HG02981 (cell line): ENCODE data around the gene ZNF385D.

Experiments
- ATAC-seq: cut with Tn5 transposase; IDR thresholded peaks from one replicate; pipeline ENCODE4 v1.9.1; 2021; ENCODE audit warnings: mild to moderate bottlenecking, moderate library complexity; ENCODE audit not compliant: unreplicated experiment

Gene ZNF385D

DNA sequence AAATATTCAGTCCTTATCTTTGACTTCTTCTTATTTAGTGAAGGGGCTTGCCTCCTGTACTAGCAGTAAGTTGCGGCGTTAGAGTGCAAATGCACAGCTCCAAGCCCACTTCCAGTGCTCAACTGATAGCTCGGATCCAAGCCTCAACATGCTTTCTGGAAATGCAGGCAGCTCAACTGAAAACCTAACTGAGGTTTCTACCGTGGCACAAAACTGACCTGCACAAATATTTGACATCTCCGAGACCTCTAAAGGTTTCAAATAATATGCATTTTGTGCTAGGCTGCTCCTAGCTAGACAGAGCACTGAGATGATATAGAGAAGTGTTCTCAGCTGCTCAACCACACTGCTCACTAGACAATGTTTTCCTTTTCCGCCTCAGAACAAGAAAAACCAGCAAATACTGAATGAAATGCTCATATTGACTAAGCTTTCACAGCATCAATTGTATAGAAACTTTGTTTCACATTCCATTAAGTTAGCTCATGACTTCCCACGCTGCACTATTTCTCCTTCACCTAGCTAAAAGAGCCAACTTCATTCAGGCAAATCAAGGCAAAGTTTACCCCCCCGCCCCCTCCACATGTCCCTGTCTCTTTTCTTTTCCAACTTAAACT, 822 bp downstream of the ZNF385D start:
- ATAC-seq, result no peak

DNA sequence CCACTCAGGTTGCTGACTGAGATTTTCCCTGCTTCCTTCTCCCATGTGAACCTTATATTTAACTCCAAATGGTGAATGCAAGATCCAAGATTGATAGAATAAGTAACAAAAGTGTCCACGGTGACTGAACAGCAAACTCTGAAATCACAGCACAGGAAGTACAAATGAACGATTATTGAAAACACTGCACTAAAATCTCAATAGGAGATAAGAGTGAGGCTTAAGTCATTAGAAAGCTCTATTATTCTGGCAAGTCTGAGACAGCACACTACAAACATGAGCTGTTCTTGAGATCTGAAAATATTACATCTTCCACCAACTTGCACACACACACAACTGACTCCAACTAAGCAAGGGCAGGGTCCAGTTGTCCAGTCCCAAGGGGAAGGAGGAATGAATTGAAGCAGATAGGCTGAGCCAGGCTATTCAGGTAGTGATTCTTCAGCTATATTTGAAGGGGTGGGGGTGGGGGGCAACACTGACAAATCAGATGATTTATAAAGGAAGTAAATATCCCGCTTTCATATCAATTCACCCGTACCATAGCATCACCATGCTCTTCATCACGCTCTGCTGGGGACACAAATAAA, 2.9 kb downstream of the ZNF385D start:
- no peak for ATAC-seq

DNA sequence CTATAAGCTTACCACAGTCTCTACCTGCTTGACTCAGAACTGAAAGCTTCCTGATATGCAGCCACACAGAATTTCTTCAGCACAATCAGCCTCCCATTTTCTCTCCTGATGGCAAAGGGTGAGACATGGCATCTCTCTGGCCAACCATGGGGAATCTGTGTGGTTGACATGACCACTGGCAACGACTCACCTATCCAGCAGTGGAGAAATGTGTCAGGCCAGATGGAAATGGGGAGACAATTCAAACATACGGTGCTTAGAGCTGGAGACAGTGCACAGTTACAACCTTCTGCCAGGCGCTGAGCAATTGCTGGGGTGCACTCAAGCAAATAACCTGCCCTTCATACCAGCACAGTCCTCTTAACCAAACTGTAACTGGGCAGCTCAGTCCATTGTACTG, 3.6 kb downstream of the ZNF385D start:
- no peak for ATAC-seq

DNA sequence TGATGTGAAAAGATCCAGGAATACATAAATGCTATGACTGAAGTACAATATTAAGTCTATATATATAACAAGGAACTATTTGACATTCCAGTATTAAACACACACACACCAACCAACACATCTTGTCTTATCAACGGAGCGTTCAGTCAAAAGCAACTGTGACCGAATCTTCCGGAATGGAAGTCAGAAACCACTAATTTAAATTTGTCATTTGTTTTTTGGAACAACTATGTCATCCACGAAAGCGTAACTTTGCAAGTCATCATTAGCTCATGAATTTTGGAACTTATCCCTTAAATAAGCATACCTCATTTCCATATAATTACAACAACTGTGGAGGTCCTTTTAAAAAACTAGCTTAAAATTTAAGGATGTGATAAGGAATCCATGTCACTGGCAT, 5.0 kb downstream of the ZNF385D start:
- ATAC-seq, result no peak

DNA sequence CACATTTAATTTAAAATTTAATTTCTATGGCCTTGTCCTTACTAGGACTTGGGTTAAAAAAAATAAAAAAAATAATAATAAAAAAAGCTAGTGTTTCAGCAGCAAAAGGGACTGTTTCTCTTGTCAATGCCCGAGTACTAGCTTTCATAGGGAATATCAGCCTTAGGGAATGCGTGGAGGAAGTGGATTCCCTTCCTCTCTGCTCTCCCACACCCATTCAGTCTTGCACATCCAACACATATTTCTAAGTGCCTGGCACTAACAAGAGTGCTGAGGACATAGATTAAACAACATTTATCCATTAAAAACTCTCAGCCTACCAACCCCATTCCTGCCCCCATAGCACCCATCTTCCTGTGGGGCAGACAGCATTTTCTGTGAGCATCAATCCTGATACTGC, 6.2 kb downstream of the ZNF385D start:
- ATAC-seq, result no peak

DNA sequence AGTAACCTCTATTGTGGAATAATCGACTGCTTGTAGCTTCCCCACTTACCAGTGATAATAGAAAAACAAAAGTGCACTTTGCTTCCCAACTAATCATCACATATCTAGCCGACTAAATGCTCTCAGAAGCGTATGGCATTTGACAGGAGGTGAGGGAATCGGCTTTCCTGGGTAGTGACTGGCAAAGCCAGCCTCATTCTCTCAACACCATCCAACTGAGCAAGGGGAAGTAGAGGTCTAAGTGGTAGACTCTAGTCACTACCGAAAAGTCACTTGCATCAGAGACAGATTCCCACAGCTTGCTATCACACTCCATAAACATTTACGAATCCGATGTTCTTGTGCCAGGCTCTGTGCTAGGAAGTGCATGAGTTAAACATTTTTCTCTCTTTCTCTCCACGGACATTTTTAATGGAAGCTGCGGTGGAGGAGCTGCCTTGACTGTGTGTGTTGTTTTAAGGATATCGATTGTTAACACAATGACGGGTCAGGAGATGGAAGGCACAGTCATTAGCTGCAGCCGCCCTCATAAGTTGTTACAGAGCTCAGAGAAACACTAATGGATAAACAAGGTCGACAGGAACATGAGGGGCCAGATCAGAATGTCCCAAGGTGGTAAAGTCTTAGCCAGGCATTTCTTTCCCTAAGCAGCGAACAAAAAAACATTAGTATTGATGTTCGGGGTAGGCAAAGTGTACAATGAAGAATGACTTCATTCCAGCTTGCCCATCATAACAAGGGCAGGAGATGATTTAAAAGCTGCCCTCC, 11.9 kb downstream of the ZNF385D start:
- ATAC-seq, result no peak

DNA sequence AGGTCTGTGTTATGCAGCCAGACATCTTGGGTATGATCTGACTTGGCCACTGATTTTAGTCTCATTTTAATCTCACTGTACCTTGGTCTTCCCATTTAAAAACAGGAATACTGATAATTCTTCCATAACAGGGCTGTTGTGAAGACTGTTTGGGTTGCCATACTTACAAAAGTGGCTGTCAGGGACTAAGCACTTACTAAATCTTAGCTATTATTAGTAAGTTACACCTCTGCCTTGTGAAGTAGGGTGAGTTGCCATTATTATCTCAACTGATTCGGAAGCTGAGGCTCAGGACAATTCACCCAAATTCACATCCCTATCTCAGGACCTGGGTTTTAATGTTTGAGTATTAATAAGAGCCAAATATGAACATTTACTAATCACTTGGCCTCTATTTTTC, 12.7 kb downstream of the ZNF385D start:
- no peak for ATAC-seq

DNA sequence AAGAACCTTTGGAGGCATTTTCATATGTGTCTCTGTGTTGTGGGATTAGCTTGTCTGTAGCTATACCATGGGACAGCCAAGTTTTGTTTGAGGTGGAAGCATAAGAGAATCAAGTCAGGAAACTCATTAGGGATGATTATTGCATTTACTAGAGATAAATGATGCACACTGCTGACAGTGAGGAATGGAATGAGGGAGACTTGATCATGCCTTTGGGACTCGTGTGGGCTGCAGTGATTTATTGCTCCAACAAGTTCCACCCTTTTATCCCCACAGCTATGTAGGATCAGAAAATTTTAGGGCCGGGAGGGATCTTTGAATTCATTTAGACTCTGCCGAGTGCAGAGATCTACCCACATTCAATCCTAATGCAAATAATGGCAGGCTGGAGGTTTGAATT, 16.3 kb downstream of the ZNF385D start:
- no peak for ATAC-seq

DNA sequence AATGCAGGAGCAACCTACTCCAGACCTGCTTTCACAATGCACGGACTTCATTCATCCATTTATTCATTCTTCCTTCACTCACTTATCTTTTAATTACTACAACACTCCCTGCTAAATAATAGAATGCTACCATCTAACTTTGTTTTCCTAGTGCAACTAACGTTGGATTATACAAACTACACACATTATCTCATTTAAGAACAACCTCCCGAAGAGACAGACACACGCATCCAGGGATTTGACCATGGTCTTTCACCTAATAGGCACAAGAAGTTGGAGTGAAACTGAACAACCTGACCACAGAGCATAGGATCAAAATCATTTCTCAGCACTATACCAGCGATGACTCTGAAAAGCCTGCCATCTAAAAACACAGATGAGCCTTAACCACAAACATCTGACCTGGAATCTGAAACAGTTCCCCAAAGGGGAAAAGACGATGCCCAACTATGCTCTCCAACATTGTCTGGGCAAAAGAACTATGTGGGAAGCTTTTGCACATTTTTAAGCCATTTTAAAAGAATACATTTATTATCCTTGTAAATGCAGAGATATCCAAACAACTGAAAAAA, 21.0 kb downstream of the ZNF385D start:
- ATAC-seq, result no peak

DNA sequence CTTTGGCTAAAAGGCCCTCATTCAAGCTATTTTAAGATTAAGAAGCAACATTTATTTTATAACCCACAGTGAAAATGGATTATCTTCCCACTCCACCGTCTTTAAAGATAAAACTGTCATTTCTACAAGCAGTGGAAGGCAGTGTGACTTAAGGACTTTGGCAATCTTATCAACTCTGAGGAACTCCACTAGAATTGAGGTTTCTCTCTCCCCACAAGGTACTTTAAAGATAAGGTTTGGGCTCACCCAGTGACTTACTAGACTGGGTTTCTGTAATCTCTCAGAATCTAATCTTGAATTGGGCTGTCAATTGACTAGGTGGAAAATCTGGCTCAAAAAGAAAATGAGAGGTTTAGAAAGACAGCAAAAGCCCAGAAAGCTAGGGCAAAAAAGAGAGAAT, 21.7 kb downstream of the ZNF385D start:
- no peak for ATAC-seq

DNA sequence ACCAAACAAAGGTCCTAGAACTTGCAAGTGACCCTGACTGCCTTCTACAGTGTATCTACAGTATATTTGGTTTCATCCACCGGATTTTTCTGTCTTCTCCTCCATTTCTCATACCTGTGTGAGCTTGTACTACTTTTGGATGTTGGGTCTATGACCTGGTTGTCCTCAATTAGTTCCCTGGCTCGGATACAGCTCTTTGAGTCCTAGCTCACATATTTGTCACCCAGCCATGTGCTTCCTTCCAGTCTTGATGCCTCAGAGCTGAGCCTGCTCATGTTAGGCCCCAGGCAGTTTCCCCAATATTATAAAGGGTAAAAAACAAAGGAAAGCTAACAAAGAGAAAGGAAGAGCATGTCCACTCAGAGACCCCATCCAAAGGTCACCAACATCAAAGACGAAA, 28.2 kb downstream of the ZNF385D start:
- no peak for ATAC-seq

DNA sequence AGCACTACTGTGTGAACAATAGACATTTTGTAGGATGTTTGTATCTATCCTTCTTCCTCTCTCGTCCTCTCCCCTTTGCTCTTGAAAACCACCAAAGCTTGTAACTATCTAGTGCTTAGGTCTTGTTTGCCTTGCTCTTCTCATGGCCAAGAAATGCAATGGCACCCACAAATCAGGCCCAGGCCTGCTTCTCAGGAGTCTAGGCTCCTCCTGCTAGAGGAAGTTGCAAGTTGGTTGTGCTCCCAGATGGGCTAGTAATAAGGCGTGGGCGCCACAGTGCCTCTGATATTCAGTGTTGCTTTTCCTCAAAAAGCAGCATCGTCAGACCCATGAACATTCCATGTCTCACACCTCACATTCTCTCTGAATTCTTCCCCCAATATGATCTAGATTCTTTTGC, 28.7 kb downstream of the ZNF385D start:
- no peak for ATAC-seq

DNA sequence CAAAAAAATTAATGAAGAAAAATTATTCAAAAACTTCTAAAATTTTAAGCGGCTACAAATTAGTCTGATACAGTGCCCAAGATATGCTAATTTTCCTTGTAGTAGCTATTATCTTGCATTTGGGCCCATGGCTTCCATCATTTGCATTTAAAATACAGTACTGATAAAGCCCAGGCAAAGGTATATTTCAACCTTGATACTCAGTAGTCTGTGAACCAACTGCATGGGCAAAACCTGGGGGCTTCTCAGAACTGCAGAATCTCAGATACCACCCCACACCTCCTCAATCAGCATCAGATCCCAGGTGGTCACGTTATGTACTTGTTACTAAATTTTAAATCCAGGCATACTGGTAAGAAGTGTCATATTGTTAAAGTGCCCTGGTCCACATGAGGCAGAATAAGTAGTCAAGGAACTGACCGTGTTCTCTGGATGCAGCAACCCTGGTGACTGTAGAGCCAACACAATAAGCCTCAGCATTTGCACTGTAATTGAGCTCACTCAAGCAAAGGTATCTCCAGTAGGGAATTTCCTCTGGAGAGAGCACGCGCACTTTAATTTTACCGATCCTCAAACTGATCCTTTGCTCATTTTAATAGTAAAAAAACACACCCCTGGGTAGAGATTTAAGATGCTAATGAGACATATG, 31.9 kb downstream of the ZNF385D start:
- ATAC-seq, result no peak

DNA sequence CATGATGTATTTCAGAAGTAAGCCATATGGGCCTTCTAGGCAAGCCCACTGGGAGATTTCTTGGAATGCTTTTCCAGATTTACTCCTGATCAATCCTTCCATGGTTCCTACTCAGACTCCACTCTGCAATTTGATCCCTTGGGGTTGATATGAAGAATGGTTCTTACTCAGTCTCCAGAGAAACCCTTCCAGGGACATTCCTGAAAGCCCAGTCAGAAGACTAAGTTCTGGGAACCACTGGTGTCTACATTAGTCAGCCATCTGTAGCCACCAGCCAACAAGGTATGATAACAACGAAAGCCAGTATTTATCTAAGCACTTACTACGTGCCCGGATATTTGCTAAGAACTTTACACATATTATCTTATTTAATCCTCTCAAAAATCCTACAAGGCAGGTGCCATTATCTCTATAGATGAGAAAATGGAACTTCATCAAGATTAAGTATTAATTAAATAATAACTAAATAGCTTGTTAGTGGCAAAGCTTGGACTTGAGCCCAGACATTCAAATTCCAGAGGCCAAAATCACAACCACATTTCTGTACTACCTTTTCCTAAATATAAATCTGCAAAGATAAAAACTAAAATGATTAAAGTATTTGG, 32.7 kb downstream of the ZNF385D start:
- ATAC-seq, result no peak

DNA sequence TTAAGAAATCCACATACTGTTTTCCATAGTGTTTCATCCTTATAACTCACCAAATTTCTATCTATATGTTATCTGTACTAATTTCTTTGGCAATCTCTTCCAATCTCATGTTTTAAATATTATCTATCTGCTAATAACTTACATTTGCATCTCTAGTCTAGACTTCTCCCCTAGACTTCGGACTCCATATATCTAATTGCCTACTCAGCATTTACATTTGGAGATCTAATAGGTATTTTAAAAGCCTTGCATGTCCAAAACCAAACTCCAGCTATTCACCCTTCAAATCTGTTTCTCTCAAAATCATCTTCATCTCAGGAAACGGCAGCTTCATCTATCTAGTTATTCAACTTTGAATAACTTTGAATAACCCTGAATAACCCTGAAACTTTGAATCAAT, 35.3 kb downstream of the ZNF385D start:
- ATAC-seq, result no peak

DNA sequence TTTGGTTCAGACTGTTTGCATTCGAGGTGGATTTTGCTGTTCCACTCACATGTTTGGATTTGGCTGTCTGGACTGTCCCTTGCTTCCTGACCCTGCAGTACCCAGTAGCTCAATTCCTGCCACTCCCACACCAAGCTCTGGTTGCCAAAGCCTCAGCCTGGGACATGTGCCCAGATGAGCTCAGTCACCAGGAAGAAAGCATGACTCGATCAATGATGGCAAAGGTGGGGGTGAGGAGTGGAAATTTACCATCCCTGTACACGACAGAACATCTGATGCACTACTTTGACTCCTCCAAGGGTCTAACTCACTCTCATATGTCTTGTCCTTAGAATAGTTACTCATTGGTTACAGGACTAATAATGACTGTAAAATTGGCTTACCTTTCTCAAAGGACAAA, 45.2 kb downstream of the ZNF385D start:
- ATAC-seq, result no peak

DNA sequence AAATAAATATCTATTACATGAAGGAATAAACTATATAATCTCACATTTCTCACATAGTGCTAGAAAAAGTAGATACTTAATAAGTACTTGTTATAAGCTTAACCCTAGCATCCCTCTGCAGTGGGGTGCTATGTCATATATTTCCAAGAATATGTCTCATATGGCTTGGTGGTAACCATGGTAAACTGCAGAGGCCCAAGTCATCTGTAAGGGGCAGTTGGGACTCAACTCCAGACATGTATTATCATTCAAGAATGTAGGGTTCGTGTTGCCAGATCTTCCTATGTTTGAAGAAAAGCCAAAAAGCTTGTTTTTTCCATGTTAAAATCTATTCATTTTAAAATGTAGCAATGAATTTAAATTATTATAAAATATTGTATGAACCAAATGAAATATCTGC, 46.2 kb downstream of the ZNF385D start:
- ATAC-seq, result no peak

DNA sequence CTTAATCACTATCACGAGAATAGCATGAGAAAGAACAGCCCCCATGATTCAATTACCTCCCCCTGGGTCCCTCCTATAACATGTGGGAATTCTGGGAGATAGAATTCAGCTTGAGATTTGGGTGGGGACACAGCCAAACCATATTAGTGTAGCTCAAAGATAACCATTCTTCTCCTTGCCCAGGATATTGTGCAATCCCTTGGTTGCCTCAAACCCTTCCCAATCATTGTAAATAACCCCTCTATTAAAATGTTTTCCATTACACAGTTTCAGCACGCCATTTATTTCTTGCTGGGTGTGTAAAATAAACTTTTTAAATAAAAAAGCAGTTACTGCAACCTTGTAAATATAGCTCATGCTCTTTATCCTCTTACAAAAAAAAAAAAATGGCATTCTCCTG, 47.7 kb downstream of the ZNF385D start:
- ATAC-seq, result no peak

DNA sequence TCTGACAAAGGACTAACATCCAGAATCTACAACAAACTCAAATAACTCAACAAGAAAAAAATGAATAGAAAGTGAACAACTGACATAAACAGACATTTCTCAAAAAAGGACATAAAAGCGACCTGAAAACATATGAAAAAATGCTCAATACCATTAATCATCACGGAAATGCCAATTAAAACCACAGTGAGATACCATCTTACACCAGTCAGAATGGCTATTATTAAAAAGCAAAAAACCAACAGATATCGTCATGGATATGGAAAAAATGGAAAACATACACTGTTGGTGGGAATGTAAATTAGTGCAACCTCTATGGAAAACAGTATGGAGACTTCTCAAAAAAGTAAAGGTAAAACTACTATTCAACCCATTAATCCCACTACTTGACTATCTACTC, 53.3 kb downstream of the ZNF385D start:
- ATAC-seq, result no peak

DNA sequence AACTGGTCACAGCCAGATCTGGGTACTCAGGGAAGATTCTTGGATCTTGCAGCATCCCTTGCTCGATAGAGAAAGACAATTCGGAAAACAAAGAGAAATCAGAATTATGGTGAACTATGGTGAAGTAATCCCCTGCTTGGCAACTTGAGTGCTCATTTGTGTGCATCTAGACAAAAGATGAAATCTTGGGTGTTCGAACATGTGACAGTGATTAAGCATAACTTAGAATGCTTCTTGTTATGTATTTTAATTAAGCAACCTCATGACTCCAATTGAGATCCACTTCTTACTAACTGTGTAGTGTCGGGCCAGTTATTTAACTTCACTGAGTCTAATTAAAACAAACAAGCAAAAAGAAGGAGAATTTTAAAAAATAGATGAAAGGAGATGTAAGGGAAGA, 56.5 kb downstream of the ZNF385D start:
- ATAC-seq, result no peak

DNA sequence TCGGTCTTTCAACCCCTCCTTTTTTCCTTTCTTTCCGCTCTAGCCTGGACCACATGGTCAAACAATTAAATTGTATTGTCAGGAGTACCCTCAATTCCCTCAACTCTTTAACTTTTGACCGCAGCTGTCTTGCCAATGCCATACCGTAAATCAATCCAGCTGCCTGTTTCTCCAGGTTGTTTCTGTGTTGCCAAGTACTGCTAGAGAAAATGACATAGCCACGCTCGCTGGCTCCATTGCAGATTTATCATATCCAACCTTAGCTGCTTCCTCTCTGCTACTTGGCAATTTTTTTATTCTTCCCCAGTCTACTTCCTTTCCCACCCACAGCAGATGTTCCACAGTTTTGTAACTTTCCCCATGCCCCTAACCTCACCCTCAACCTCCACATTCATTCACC, 60.0 kb downstream of the ZNF385D start:
- ATAC-seq, result no peak
